GM23338 (cell line): Measurements from ENCODE around the gene NPTXR. TPM values are rescaled to one million over a fixed set of nuclear protein-coding genes. Genes with fewer than 3 reads are reported as not detected.

Experiments
- ATAC-seq: fragments of 200-7000 bp; cut with Tn5 transposase; 3 replicates; pipeline ENCODE4 v1.9.1; 2020
- DNase-seq: peaks from one replicate; pipeline ENCODE4 v3.0.0-alpha.2; 2015; ENCODE audit warnings: low spot score
- H2AFZ ChIP-seq: fragments of 200-600 bp; sonication (generic); 2 replicates; pipeline ENCODE4 v1.8.0; 2016; ENCODE audit warnings: antibody characterized with exemption, mild to moderate bottlenecking, moderate library complexity
- H3F3A ChIP-seq: fragments of 200-600 bp; sonication (generic); replicated peaks from 2 replicates; pipeline ENCODE4 v1.8.0; 2017; ENCODE audit warnings: antibody characterized with exemption, mixed run types, low read depth
- H3K27ac ChIP-seq: fragments of 200-600 bp; sonication (generic); 2 replicates; pipeline ENCODE4 v1.6.1; 2016; ENCODE audit warnings: low read depth
- H3K27me3 ChIP-seq: fragments of 200-600 bp; sonication (generic); 2 replicates; pipeline ENCODE4 v1.8.0; 2016; ENCODE audit warnings: mild to moderate bottlenecking, mixed run types, moderate library complexity; ENCODE audit not compliant: insufficient read depth
- H3K36me3 ChIP-seq: fragments of 200-600 bp; sonication (generic); 2 replicates; pipeline ENCODE4 v1.8.0; 2016; ENCODE audit warnings: mild to moderate bottlenecking; ENCODE audit not compliant: insufficient read depth
- H3K4me1 ChIP-seq: fragments of 200-600 bp; sonication (generic); 2 replicates; pipeline ENCODE4 v1.8.0; 2016; ENCODE audit warnings: mild to moderate bottlenecking, moderate library complexity; ENCODE audit not compliant: insufficient read depth
- H3K4me2 ChIP-seq: fragments of 200-600 bp; sonication (generic); 2 replicates; pipeline ENCODE4 v1.7.1; 2017; ENCODE audit warnings: mixed run types
- H3K4me3 ChIP-seq: fragments of 200-600 bp; sonication (generic); 2 replicates; pipeline ENCODE4 v1.6.1; 2016; ENCODE audit warnings: mixed run types
- H3K79me2 ChIP-seq: fragments of 200-600 bp; sonication (generic); replicated peaks from 2 replicates; pipeline ENCODE4 v1.8.0; 2017; ENCODE audit warnings: mild to moderate bottlenecking; ENCODE audit not compliant: insufficient read depth
- H3K9me2 ChIP-seq: fragments of 200-600 bp; sonication (generic); 2 replicates; pipeline ENCODE4 v1.8.0; 2017; ENCODE audit not compliant: insufficient read depth
- H4K20me1 ChIP-seq: fragments of 200-600 bp; sonication (generic); replicated peaks from 2 replicates; pipeline ENCODE4 v1.8.0; 2017; ENCODE audit warnings: mild to moderate bottlenecking; ENCODE audit not compliant: insufficient read depth
- H3K27ac Mint-ChIP-seq: 2 replicates; pipeline ENCODE4 v1.8.0; 2020; ENCODE audit warnings: inconsistent platforms, mild to moderate bottlenecking, moderate library complexity, mixed read lengths
- H3K27me3 Mint-ChIP-seq: 3 replicates; pipeline ENCODE4 v1.8.0; 2022; ENCODE audit warnings: low read depth, mild to moderate bottlenecking, moderate library complexity, mixed read lengths, inconsistent platforms; ENCODE audit not compliant: insufficient read depth, poor library complexity
- H3K36me3 Mint-ChIP-seq: 3 replicates; pipeline ENCODE4 v1.8.0; 2021; ENCODE audit warnings: low read depth, mild to moderate bottlenecking, inconsistent platforms, moderate library complexity, mixed read lengths
- H3K4me1 Mint-ChIP-seq: 3 replicates; pipeline ENCODE4 v1.8.0; 2020; ENCODE audit warnings: mild to moderate bottlenecking, inconsistent platforms, mixed read lengths
- H3K4me3 Mint-ChIP-seq: 3 replicates; pipeline ENCODE4 v1.8.0; 2021; ENCODE audit warnings: moderate library complexity, mild to moderate bottlenecking, inconsistent platforms, mixed read lengths
- H3K9me3 Mint-ChIP-seq: 3 replicates; pipeline ENCODE4 v1.8.0; 2020; ENCODE audit warnings: moderate library complexity, mild to moderate bottlenecking, inconsistent platforms, mixed read lengths
- CREB1 ChIP-seq: fragments of 250-450 bp; sonication (Bioruptor Pico); IDR thresholded peaks from 2 replicates; pipeline ENCODE4 v1.5.0; 2020; ENCODE audit warnings: low read depth, mild to moderate bottlenecking, moderate library complexity
- EZH2 ChIP-seq: fragments of 200-600 bp; sonication (generic); IDR thresholded peaks from one replicate; pipeline ENCODE4 v1.8.0; 2017; ENCODE audit warnings: antibody characterized with exemption, mild to moderate bottlenecking, low read depth; ENCODE audit not compliant: unreplicated experiment
- EZH2phosphoT487 ChIP-seq: fragments of 200-600 bp; sonication (generic); IDR thresholded peaks from one replicate; pipeline ENCODE4 v1.8.1; 2018; ENCODE audit warnings: antibody characterized with exemption; ENCODE audit not compliant: unreplicated experiment
- ZNF114 ChIP-seq: fragments of 250-450 bp; sonication (Bioruptor Pico); IDR thresholded peaks from 2 replicates; pipeline ENCODE4 v1.5.0; 2020; ENCODE audit warnings: mild to moderate bottlenecking, moderate library complexity
- ZNF331 ChIP-seq: fragments of 250-450 bp; sonication (Bioruptor Pico); IDR thresholded peaks from 2 replicates; pipeline ENCODE4 v1.5.0; 2020; ENCODE audit warnings: low read depth, mild to moderate bottlenecking, moderate library complexity
- polyA plus RNA-seq: library from polyadenylated mRNA; unstranded; fragments of >200 nt; fragmentation: Nextera tagmentation; extraction: Ambion mirVana; gene quantifications from 2 replicates; pipeline ENCODE4 v1.2.1, GENCODE V29; 2016
- total RNA-seq: library from RNA; depleted of rRNA; stranded (reverse); fragments of >200 nt; shearing (Covaris generic); gene quantifications from 2 replicates; pipeline ENCODE4 v1.2.3, GENCODE V29; 2014
- TF ChIP-seq, protein P1 (sequence below), 2 experiments: fragments of 200-600 bp in 1 of 2; sonication (generic) in 1 of 2; conservative IDR thresholded peaks; 2 replicates each; pipeline versions ENCODE4 v1.5.1 to v1.6.1; 2016 to 2017; ENCODE audit warnings: antibody characterized with exemption in 2 of 2, low read depth in 2 of 2, mild to moderate bottlenecking in 2 of 2, moderate library complexity in 1 of 2
- TF ChIP-seq, protein P2 (sequence below): fragments of 250-450 bp; sonication (Bioruptor Pico); IDR thresholded peaks from 2 replicates; pipeline ENCODE4 v1.5.0; 2020; ENCODE audit warnings: mild to moderate bottlenecking, moderate library complexity
- TF ChIP-seq, protein P3 (sequence below): IDR thresholded peaks from one replicate; pipeline ENCODE4 v1.6.1; 2018; ENCODE audit warnings: antibody characterized with exemption; ENCODE audit not compliant: unreplicated experiment
- TF ChIP-seq, protein P4 (sequence below): IDR thresholded peaks from 2 replicates; pipeline ENCODE4 v1.6.1; 2016; ENCODE audit warnings: antibody characterized with exemption

The NPTXR gene
- total and polyA plus RNA-seq, 2 experiments from 2014 or later, result 0.89 to 13.4 TPM

DNA sequence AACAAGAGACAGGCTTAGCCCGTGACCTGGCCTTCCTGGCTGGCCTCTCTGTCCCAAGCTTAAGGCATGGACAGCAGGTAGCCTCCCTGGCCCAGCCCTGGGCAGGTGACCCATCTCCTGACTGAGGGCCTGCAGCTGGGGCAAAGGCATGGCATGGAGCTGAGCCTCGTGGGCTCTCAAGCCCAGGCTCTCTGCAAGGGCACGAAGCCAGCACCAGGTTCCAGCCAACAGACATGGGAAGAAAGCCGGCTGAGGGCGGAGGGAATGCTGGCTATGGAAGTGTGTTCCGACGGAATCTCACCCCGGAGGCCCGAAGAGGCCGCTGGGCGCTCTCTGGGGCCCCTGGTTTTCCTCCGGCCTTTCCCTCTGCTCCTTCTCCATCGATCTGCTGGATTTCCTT is 62.8 kb downstream of the NPTXR start (continued):
- TF ChIP-seq, protein P1, sequence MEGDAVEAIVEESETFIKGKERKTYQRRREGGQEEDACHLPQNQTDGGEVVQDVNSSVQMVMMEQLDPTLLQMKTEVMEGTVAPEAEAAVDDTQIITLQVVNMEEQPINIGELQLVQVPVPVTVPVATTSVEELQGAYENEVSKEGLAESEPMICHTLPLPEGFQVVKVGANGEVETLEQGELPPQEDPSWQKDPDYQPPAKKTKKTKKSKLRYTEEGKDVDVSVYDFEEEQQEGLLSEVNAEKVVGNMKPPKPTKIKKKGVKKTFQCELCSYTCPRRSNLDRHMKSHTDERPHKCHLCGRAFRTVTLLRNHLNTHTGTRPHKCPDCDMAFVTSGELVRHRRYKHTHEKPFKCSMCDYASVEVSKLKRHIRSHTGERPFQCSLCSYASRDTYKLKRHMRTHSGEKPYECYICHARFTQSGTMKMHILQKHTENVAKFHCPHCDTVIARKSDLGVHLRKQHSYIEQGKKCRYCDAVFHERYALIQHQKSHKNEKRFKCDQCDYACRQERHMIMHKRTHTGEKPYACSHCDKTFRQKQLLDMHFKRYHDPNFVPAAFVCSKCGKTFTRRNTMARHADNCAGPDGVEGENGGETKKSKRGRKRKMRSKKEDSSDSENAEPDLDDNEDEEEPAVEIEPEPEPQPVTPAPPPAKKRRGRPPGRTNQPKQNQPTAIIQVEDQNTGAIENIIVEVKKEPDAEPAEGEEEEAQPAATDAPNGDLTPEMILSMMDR (conservative IDR thresholded peaks at IDR 0.05; ENCODE audit: low read depth in 2 of 2), result no peak
- TF ChIP-seq, protein P2, sequence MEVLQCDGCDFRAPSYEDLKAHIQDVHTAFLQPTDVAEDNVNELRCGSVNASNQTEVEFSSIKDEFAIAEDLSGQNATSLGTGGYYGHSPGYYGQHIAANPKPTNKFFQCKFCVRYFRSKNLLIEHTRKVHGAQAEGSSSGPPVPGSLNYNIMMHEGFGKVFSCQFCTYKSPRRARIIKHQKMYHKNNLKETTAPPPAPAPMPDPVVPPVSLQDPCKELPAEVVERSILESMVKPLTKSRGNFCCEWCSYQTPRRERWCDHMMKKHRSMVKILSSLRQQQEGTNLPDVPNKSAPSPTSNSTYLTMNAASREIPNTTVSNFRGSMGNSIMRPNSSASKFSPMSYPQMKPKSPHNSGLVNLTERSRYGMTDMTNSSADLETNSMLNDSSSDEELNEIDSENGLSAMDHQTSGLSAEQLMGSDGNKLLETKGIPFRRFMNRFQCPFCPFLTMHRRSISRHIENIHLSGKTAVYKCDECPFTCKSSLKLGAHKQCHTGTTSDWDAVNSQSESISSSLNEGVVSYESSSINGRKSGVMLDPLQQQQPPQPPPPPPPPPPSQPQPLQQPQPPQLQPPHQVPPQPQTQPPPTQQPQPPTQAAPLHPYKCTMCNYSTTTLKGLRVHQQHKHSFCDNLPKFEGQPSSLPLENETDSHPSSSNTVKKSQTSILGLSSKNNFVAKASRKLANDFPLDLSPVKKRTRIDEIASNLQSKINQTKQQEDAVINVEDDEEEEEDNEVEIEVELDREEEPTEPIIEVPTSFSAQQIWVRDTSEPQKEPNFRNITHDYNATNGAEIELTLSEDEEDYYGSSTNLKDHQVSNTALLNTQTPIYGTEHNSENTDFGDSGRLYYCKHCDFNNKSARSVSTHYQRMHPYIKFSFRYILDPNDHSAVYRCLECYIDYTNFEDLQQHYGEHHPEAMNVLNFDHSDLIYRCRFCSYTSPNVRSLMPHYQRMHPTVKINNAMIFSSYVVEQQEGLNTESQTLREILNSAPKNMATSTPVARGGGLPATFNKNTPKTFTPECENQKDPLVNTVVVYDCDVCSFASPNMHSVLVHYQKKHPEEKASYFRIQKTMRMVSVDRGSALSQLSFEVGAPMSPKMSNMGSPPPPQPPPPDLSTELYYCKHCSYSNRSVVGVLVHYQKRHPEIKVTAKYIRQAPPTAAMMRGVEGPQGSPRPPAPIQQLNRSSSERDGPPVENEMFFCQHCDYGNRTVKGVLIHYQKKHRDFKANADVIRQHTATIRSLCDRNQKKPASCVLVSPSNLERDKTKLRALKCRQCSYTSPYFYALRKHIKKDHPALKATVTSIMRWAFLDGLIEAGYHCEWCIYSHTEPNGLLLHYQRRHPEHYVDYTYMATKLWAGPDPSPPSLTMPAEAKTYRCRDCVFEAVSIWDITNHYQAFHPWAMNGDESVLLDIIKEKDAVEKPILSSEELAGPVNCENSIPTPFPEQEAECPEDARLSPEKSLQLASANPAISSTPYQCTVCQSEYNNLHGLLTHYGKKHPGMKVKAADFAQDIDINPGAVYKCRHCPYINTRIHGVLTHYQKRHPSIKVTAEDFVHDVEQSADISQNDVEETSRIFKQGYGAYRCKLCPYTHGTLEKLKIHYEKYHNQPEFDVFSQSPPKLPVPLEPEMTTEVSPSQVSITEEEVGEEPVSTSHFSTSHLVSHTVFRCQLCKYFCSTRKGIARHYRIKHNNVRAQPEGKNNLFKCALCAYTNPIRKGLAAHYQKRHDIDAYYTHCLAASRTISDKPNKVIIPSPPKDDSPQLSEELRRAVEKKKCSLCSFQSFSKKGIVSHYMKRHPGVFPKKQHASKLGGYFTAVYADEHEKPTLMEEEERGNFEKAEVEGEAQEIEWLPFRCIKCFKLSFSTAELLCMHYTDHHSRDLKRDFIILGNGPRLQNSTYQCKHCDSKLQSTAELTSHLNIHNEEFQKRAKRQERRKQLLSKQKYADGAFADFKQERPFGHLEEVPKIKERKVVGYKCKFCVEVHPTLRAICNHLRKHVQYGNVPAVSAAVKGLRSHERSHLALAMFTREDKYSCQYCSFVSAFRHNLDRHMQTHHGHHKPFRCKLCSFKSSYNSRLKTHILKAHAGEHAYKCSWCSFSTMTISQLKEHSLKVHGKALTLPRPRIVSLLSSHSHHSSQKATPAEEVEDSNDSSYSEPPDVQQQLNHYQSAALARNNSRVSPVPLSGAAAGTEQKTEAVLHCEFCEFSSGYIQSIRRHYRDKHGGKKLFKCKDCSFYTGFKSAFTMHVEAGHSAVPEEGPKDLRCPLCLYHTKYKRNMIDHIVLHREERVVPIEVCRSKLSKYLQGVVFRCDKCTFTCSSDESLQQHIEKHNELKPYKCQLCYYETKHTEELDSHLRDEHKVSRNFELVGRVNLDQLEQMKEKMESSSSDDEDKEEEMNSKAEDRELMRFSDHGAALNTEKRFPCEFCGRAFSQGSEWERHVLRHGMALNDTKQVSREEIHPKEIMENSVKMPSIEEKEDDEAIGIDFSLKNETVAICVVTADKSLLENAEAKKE (CRISPR knock-in tag), result no peak
- TF ChIP-seq ZNF331, result no peak
- TF ChIP-seq ZNF114 (CRISPR knock-in tag), result no peak

DNA sequence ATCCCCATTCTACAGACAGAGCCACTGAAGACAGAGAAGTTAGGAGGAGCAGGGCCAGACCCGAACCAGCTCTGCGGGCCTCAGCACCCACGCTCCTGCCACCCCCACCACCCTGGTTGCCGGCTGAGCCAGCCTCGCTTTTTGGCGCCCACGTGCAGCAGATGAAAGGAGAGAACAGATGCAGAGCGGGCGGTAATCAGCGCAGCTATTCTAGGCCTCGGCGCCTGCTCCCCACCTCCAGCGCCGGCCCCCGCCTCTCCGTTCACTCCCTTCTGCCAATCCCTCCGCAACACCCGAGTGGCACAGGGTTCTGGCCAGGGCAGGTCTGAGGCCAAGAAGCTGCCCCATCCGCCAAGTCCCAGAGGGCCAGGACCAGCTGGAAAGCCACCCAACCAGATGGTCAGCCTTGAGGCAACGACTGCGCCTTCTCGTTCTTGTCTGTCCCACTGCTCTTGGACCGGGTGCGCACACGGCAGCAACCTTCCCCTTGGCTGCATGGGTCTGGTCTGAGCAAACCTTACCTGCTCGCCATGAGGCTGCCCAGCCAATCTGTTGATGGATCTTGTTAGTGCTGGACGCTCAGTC is 66.6 kb downstream of the NPTXR start:
- H3K36me3 Mint-ChIP-seq, result no peaks in the 10 kb centered on the region; the same call in 2 of the 3 replicates
- no peak overlapping the region for H3K4me2 ChIP-seq
- H3K9me2 ChIP-seq, result no peaks in the 10 kb centered on the region
- no peaks in the 10 kb centered on the region for H3K36me3 ChIP-seq
- H3K79me2 ChIP-seq, result no peaks in the 10 kb centered on the region
- H3K27me3 ChIP-seq, result no peaks in the 10 kb centered on the region
- H3K4me3 Mint-ChIP-seq, result no peak overlapping the region
- H2AFZ ChIP-seq, result no peak overlapping the region
- no peaks in the 10 kb centered on the region for H3F3A ChIP-seq
- peaks cover 11% of the 10 kb centered on the region for H3K27me3 Mint-ChIP-seq
- no peak overlapping the region for H3K4me3 ChIP-seq
- H4K20me1 ChIP-seq, result no peaks in the 10 kb centered on the region
- no peaks in the 10 kb centered on the region for H3K4me1 ChIP-seq
- no peaks in the 10 kb centered on the region; the same call in 2 of the 3 replicates for H3K9me3 Mint-ChIP-seq
- H3K27ac Mint-ChIP-seq, result no peak overlapping the region
- peaks cover 8% of the 10 kb centered on the region for H3K4me1 Mint-ChIP-seq
- no peak for ATAC-seq
- no peak overlapping the region for H3K27ac ChIP-seq
- no peak for DNase-seq
- TF ChIP-seq ZNF114 (CRISPR knock-in tag), result no peak
- TF ChIP-seq, protein P3, sequence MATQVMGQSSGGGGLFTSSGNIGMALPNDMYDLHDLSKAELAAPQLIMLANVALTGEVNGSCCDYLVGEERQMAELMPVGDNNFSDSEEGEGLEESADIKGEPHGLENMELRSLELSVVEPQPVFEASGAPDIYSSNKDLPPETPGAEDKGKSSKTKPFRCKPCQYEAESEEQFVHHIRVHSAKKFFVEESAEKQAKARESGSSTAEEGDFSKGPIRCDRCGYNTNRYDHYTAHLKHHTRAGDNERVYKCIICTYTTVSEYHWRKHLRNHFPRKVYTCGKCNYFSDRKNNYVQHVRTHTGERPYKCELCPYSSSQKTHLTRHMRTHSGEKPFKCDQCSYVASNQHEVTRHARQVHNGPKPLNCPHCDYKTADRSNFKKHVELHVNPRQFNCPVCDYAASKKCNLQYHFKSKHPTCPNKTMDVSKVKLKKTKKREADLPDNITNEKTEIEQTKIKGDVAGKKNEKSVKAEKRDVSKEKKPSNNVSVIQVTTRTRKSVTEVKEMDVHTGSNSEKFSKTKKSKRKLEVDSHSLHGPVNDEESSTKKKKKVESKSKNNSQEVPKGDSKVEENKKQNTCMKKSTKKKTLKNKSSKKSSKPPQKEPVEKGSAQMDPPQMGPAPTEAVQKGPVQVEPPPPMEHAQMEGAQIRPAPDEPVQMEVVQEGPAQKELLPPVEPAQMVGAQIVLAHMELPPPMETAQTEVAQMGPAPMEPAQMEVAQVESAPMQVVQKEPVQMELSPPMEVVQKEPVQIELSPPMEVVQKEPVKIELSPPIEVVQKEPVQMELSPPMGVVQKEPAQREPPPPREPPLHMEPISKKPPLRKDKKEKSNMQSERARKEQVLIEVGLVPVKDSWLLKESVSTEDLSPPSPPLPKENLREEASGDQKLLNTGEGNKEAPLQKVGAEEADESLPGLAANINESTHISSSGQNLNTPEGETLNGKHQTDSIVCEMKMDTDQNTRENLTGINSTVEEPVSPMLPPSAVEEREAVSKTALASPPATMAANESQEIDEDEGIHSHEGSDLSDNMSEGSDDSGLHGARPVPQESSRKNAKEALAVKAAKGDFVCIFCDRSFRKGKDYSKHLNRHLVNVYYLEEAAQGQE, result no peak
- TF ChIP-seq EZH2, result no peak
- no peak for TF ChIP-seq CREB1 (CRISPR knock-in tag)
- no peak for TF ChIP-seq ZNF331
- TF ChIP-seq EZH2phosphoT487, result no peak
- TF ChIP-seq, protein P4, sequence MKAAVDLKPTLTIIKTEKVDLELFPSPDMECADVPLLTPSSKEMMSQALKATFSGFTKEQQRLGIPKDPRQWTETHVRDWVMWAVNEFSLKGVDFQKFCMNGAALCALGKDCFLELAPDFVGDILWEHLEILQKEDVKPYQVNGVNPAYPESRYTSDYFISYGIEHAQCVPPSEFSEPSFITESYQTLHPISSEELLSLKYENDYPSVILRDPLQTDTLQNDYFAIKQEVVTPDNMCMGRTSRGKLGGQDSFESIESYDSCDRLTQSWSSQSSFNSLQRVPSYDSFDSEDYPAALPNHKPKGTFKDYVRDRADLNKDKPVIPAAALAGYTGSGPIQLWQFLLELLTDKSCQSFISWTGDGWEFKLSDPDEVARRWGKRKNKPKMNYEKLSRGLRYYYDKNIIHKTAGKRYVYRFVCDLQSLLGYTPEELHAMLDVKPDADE, result no peak
